ENCODE data around the gene MAP3K12.
"Not testable (repeated sequence)": the region's sequence is repeated elsewhere in the genome, so short reads cannot be mapped to it uniquely, and the experiment has no call there.

MAP3K12 gene

GRCh38 chr12:53483979-53484377 lies 15.3 kb downstream of the MAP3K12 start:
- CTCF ChIA-PET = no interaction called here
- POLR2A ChIA-PET = interaction anchor here (0.6 to 2.7 kb wide), 3 partner anchors 9 to 162 kb away, joined by 3 to 19 read pairs (median 3); partner anchors contain the start of gene PRR13
- TF ChIP-seq LEF1 (IDR thresholded peaks at IDR 0.05; ENCODE audit: borderline replicate concordance) (no peak), SP1 (IDR thresholded peaks at IDR 0.05) (no peak), ELF4 (IDR thresholded peaks at IDR 0.05) (no peak), NFRKB (IDR thresholded peaks at IDR 0.05) (no peak), BHLHE40 (IDR thresholded peaks at IDR 0.05; ENCODE audit: borderline replicate concordance) (no peak), L3MBTL2 (conservative IDR thresholded peaks at IDR 0.05) (no peak), HDGF (IDR thresholded peaks at IDR 0.05; ENCODE audit: borderline replicate concordance) (no peak), ARNT (IDR thresholded peaks at IDR 0.05) (no peak), CTBP1 (IDR thresholded peaks at IDR 0.05; ENCODE audit: borderline replicate concordance) (no peak), FOXK2 (IDR thresholded peaks at IDR 0.05) (no peak), ZNF384 (IDR thresholded peaks at IDR 0.05) (no peak), FOXM1 (IDR thresholded peaks at IDR 0.05; ENCODE audit: borderline replicate concordance) (no peak), FOXA1 (IDR thresholded peaks at IDR 0.05) (no peak), TARDBP (IDR thresholded peaks at IDR 0.05) (no peak), SUZ12 (IDR thresholded peaks at IDR 0.05) (no peak)
- TF ChIP-seq, protein P1, sequence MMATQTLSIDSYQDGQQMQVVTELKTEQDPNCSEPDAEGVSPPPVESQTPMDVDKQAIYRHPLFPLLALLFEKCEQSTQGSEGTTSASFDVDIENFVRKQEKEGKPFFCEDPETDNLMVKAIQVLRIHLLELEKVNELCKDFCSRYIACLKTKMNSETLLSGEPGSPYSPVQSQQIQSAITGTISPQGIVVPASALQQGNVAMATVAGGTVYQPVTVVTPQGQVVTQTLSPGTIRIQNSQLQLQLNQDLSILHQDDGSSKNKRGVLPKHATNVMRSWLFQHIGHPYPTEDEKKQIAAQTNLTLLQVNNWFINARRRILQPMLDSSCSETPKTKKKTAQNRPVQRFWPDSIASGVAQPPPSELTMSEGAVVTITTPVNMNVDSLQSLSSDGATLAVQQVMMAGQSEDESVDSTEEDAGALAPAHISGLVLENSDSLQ (IDR thresholded peaks at IDR 0.05) = no peak
- DNase-seq (ENCODE audit: extremely low spot score) = no peak

DNA sequence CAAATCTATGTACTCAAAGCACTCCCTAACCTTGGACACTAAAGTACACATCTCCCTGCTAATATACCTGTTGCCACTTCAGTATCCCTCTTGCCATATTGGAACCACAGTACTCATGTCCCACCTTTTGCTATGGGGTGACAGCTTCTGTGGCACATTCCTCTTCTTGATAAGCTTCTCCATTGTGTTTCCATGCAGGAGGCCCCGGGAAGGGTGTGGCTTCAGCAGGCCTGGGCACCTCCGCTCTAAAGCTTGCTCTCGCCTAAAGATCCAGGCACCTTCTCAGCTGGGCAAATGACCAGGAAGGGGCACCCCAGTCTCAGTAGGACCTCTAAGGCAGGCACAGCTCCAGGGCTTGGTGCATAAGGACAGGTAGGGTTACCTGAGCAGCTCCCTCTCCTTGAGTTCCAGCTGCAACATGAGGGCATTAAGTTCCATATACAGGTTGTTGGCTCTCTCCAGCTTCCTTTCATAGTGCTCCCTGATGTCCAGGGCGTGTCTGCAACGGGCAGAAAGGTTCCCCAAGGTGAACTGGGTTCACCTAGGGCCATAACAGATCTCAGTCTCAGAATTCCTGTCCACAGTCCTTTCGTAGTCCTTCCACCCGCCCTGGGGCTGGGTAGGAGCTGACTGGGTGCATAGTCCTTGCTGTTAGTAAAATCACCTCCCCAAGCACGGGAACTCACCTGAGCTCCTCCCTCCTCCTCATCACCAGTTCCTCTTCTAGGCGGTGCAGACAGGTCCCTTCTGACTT lies 15.9 kb downstream of the MAP3K12 start:
- ChIA-PET CTCF (interaction anchor here (1.1 kb wide), 1 partner anchor 18 kb away, joined by 3 read pairs; the partner anchor contains the start of gene TARBP2), POLR2A (interaction anchor here (0.6 to 2.7 kb wide), 5 partner anchors 10 to 162 kb away, joined by 3 to 19 read pairs (median 3); partner anchors contain the start of genes PRR13 and TARBP2)
- TF ChIP-seq FOXM1 (IDR thresholded peaks at IDR 0.05; ENCODE audit: borderline replicate concordance) (no peak), NFRKB (IDR thresholded peaks at IDR 0.05) (no peak), BHLHE40 (IDR thresholded peaks at IDR 0.05; ENCODE audit: borderline replicate concordance) (no peak), ELF4 (IDR thresholded peaks at IDR 0.05) (no peak), L3MBTL2 (conservative IDR thresholded peaks at IDR 0.05) (no peak), CTBP1 (IDR thresholded peaks at IDR 0.05; ENCODE audit: borderline replicate concordance) (no peak), SUZ12 (IDR thresholded peaks at IDR 0.05) (no peak), HDGF (IDR thresholded peaks at IDR 0.05; ENCODE audit: borderline replicate concordance) (no peak), ZNF384 (IDR thresholded peaks at IDR 0.05) (no peak), ARNT (IDR thresholded peaks at IDR 0.05) (no peak), FOXA1 (IDR thresholded peaks at IDR 0.05) (no peak), TARDBP (IDR thresholded peaks at IDR 0.05) (no peak)
- no peak for DNase-seq (ENCODE audit: extremely low spot score)

GRCh38 chr12:53482626-53483168 lies 16.6 kb downstream of the MAP3K12 start:
- POLR2A ChIA-PET = interaction anchor here (1.1 to 2.7 kb wide), 4 partner anchors 11 to 41 kb away, joined by 3 to 19 read pairs (median 8); partner anchors contain the start of genes PRR13 and TARBP2
- no peak for DNase-seq (ENCODE audit: extremely low spot score)
- CTCF ChIA-PET = interaction anchor here (1.1 kb wide), 1 partner anchor 18 kb away, joined by 3 read pairs; the partner anchor contains the start of gene TARBP2
- TF ChIP-seq TARDBP (IDR thresholded peaks at IDR 0.05) (no peak), NFRKB (IDR thresholded peaks at IDR 0.05) (no peak), SP1 (IDR thresholded peaks at IDR 0.05) (no peak), FOXM1 (IDR thresholded peaks at IDR 0.05; ENCODE audit: borderline replicate concordance) (no peak), FOXA1 (IDR thresholded peaks at IDR 0.05) (no peak), ELF4 (IDR thresholded peaks at IDR 0.05) (no peak), ZNF384 (IDR thresholded peaks at IDR 0.05) (no peak), CTBP1 (IDR thresholded peaks at IDR 0.05; ENCODE audit: borderline replicate concordance) (no peak), FOXK2 (IDR thresholded peaks at IDR 0.05) (no peak), L3MBTL2 (conservative IDR thresholded peaks at IDR 0.05) (no peak), SUZ12 (IDR thresholded peaks at IDR 0.05) (no peak), HDGF (IDR thresholded peaks at IDR 0.05; ENCODE audit: borderline replicate concordance) (no peak)
- TF ChIP-seq, protein P1 (IDR thresholded peaks at IDR 0.05) = no peak

- POLR2A ChIA-PET = interaction anchor here (1.2 to 2.7 kb wide), 3 partner anchors 11 to 187 kb away, joined by 3 to 19 read pairs (median 10); partner anchors contain the start of genes PFDN5 and TARBP2
- CTCF ChIA-PET = interaction anchor here (1.1 kb wide), 1 partner anchor 19 kb away, joined by 3 read pairs; the partner anchor contains the start of gene TARBP2
- TF ChIP-seq NFRKB (IDR thresholded peaks at IDR 0.05) = no peak
- TF ChIP-seq LEF1 (IDR thresholded peaks at IDR 0.05; ENCODE audit: borderline replicate concordance) = no peak
- no peak for TF ChIP-seq ELF4 (IDR thresholded peaks at IDR 0.05)
- no peak for TF ChIP-seq FOXK2 (IDR thresholded peaks at IDR 0.05)
- no peak for TF ChIP-seq L3MBTL2 (conservative IDR thresholded peaks at IDR 0.05)
- no peak for TF ChIP-seq HDGF (IDR thresholded peaks at IDR 0.05; ENCODE audit: borderline replicate concordance)
- no peak for TF ChIP-seq SP1 (IDR thresholded peaks at IDR 0.05)
- TF ChIP-seq SUZ12 (IDR thresholded peaks at IDR 0.05) = no peak
- no peak for TF ChIP-seq FOXM1 (IDR thresholded peaks at IDR 0.05; ENCODE audit: borderline replicate concordance)
- TF ChIP-seq ZNF384 (IDR thresholded peaks at IDR 0.05) = no peak
- TF ChIP-seq CTBP1 (IDR thresholded peaks at IDR 0.05; ENCODE audit: borderline replicate concordance) = no peak
- TF ChIP-seq TARDBP (IDR thresholded peaks at IDR 0.05) = no peak
- no peak for TF ChIP-seq BHLHE40 (IDR thresholded peaks at IDR 0.05; ENCODE audit: borderline replicate concordance)
- TF ChIP-seq, protein P1 (IDR thresholded peaks at IDR 0.05) = no peak
- no peak for TF ChIP-seq ARNT (IDR thresholded peaks at IDR 0.05)
- no peak for TF ChIP-seq FOXA1 (IDR thresholded peaks at IDR 0.05)
- DNase-seq (ENCODE audit: extremely low spot score) = peak; percentile 39
These were observed 17.2 kb downstream of the MAP3K12 start for GRCh38 chr12:53481939-53482586.

GRCh38 chr12:53481458-53481857 lies 17.8 kb downstream of the MAP3K12 start:
- CTCF ChIA-PET; DNase-seq (ENCODE audit: extremely low spot score): not testable (repeated sequence)
- POLR2A ChIA-PET = interaction anchor here (0.7 to 2.7 kb wide), 4 partner anchors 12 to 186 kb away, joined by 3 to 19 read pairs (median 6); partner anchors contain the start of genes PFDN5 and TARBP2
